NCI-H2171 treated with DMSO at 0.1 percent for 48 hours (cell line): ENCODE measurements around the gene PLS3.

Experiments
- DNase-seq: peaks from one replicate; lab custom pipeline; 2025; lab: John Stamatoyannopoulos, UW

Gene PLS3

DNA sequence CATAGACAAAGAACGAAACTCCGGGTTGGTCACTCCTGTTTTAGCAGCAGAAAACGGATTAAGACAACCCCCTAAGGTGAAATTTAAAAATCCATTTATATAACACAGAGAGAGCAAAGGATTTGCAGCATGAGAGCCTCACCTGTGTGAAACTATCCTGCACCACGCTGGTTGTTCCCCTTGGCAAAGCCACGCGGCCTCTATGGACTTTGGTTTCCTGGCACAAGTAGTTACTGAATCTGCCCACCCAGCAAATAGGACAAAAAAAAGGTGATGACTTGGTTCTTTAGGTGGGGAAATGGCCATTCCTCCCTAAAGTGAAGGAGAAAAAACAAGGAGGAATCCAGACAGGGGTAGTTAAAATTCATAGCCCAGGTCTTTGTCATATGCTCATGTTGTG is 133.1 kb downstream of the PLS3 start:
- no peak for DNase-seq

DNA sequence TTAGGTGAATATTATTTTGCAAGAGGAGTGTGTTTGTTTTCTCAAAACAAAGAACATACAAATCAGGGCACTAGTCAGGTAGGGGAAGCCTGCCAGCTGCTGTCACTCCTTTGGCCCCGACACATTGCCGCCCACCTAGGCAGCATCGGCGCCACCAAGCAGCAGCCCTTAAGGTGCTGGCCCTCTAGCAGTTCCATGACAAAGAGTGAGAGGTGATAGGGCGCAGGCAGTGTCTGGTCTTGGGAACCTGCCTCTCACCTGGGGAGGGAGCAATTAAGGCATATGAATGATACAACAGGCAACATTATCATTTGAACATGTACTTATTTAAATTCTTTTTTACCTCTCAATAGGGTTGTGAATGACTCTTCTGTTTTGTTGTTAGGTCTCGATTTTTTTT is 135.1 kb downstream of the PLS3 start:
- DNase-seq: no peak

GRCh38 chrX:115696939-115697338 is 136.0 kb downstream of the PLS3 start:
- DNase-seq: no peak

- DNase-seq: no peak
These were observed 136.8 kb downstream of the PLS3 start for GRCh38 chrX:115697806-115698205.
